ENCODE measurements around the gene UCK2. TPM values are rescaled to one million over a fixed set of nuclear protein-coding genes. Genes with fewer than 3 reads are reported as not detected.

UCK2 gene
- total and polyA plus RNA-seq, 8 donors = 8.6 to 25.7 (median 20.8) TPM

GRCh38 chr1:165840423-165840822 is 13.0 kb downstream of the UCK2 start:
- ATAC-seq (no peak), DNase-seq (no peak)
- intact Hi-C loops (cut with DNase I) = no loop called here
- Histone ChIP-seq H3K36me3 (no peaks in the 10 kb centered on the region), H3K4me1 (peaks cover 0 to 30% of the 10 kb centered on the region in 2 donors), H3K4me3 (no peak overlapping the region), H3K27me3 (peaks cover 0 to 6% of the 10 kb centered on the region in 2 donors), H3K9me3 (no peaks in the 10 kb centered on the region), H3K27ac (no peak overlapping the region)
- no peak for TF ChIP-seq CTCF (IDR thresholded peaks at IDR 0.05)

GRCh38 chr1:165841582-165842017 is 14.2 kb downstream of the UCK2 start:
- H3K4me3 ChIP-seq = no peak overlapping the region
- DNase-seq = no peak
- no peak for TF ChIP-seq CTCF (IDR thresholded peaks at IDR 0.05)
- H3K4me1 ChIP-seq = peaks cover 0 to 30% of the 10 kb centered on the region in 2 donors
- H3K9me3 ChIP-seq = no peaks in the 10 kb centered on the region
- H3K27ac ChIP-seq = no peak overlapping the region
- H3K27me3 ChIP-seq = no peaks in the 10 kb centered on the region
- intact Hi-C loops (cut with DNase I) = no loop called here
- ATAC-seq = no peak
- no peaks in the 10 kb centered on the region for H3K36me3 ChIP-seq

GRCh38 chr1:165842023-165842670 is 14.7 kb downstream of the UCK2 start:
- H3K27ac ChIP-seq = no peak overlapping the region
- DNase-seq (no peak), ATAC-seq (no peak)
- no peaks in the 10 kb centered on the region for H3K36me3 ChIP-seq
- peaks cover 0 to 25% of the 10 kb centered on the region in 2 donors for H3K4me1 ChIP-seq
- H3K4me3 ChIP-seq = no peak overlapping the region
- no peaks in the 10 kb centered on the region for H3K27me3 ChIP-seq
- H3K9me3 ChIP-seq = no peaks in the 10 kb centered on the region
- intact Hi-C loops (cut with DNase I) = no loop called here
- TF ChIP-seq CTCF (IDR thresholded peaks at IDR 0.05) = no peak

- Histone ChIP-seq H3K36me3 (no peaks in the 10 kb centered on the region), H3K27me3 (no peaks in the 10 kb centered on the region), H3K9me3 (no peaks in the 10 kb centered on the region), H3K4me1 (peaks cover 0 to 19% of the 10 kb centered on the region in 2 donors), H3K27ac (no peak overlapping the region), H3K4me3 (no peak overlapping the region)
- ATAC-seq (no peak), DNase-seq (no peak)
- intact Hi-C loops (cut with DNase I) = no loop called here
- no peak for TF ChIP-seq CTCF (IDR thresholded peaks at IDR 0.05)
Observed at GRCh38 chr1:165842671-165843129, 15.3 kb downstream of the UCK2 start.

GRCh38 chr1:165843304-165843703 is 15.9 kb downstream of the UCK2 start:
- no peak for TF ChIP-seq CTCF (IDR thresholded peaks at IDR 0.05)
- intact Hi-C loops (cut with DNase I) = no loop called here
- H3K9me3 ChIP-seq = no peaks in the 10 kb centered on the region
- H3K27ac ChIP-seq = no peak overlapping the region
- H3K4me1 ChIP-seq = peaks cover 0 to 16% of the 10 kb centered on the region in 2 donors
- no peak for DNase-seq
- no peaks in the 10 kb centered on the region for H3K27me3 ChIP-seq
- no peak for ATAC-seq
- no peak overlapping the region for H3K4me3 ChIP-seq
- H3K36me3 ChIP-seq = no peaks in the 10 kb centered on the region

All from left lung (tissue), 10 donors.